IMR-90 (cell line): Measurements from ENCODE around the gene GABBR2. TPM values are rescaled to one million over a fixed set of nuclear protein-coding genes. Genes with fewer than 3 reads are reported as not detected.

Source experiments
- ATAC-seq: fragments of 200-7000 bp; cut with Tn5 transposase; 2 replicates; pipeline ENCODE4 v1.9.1; 2020; ENCODE audit warnings: low read depth, mild to moderate bottlenecking, moderate library complexity
- BruUV-seq: library from RNA; stranded (reverse); fragments of 400-500 nt; replicated peaks from 2 replicates; lab custom pipeline; 2021; lab: Mats Ljungman, UMichigan
- CTCF ChIA-PET: fragments of 300-600 bp; formaldehyde crosslinking; extraction: SDS; loops from one replicate; lab custom pipeline; 2021; ENCODE audit warnings: antibody characterized with exemption; lab: Yijun Ruan, JAX
- POLR2A ChIA-PET: fragments of 300-600 bp; sonication (Branson Sonifier 250); formaldehyde crosslinking; loops from one replicate; lab custom pipeline; 2022; ENCODE audit warnings: antibody characterized with exemption; ENCODE audit not compliant: unreplicated experiment; lab: Charles Lee
- DNase-seq: peaks from one replicate; pipeline ENCODE4 v3.0.0; 2013
- H2AFZ ChIP-seq: replicated peaks from 2 replicates; pipeline ENCODE3; 2013; ENCODE audit warnings: low read length, mild to moderate bottlenecking; ENCODE audit not compliant: poor library complexity
- H2AK5ac ChIP-seq: 2 replicates; pipeline ENCODE4 v1.6.1; 2013; ENCODE audit warnings: low read depth, low read length, inconsistent platforms
- H2AK9ac ChIP-seq: replicated peaks from 2 replicates; pipeline ENCODE3; 2013; ENCODE audit warnings: mild to moderate bottlenecking, low read depth, low read length, moderate library complexity; ENCODE audit not compliant: poor library complexity
- H2BK120ac ChIP-seq: 2 replicates; pipeline ENCODE4 v1.6.1; 2013; ENCODE audit warnings: low read depth, low read length, inconsistent platforms
- H2BK15ac ChIP-seq: 3 replicates; pipeline ENCODE4 v1.6.1; 2013; ENCODE audit warnings: low read depth, low read length, inconsistent platforms
- H2BK20ac ChIP-seq: 2 replicates; pipeline ENCODE4 v1.6.1; 2013; ENCODE audit warnings: low read depth, mild to moderate bottlenecking, inconsistent platforms, low read length, moderate library complexity
- H2BK5ac ChIP-seq: 2 replicates; pipeline ENCODE4 v1.6.1; 2013; ENCODE audit warnings: mild to moderate bottlenecking, low read depth, low read length, inconsistent platforms; ENCODE audit not compliant: poor library complexity, severe bottlenecking
- H3K14ac ChIP-seq: replicated peaks from 2 replicates; pipeline ENCODE4 v1.6.1; 2013; ENCODE audit warnings: low read depth, low read length, inconsistent platforms
- H3K18ac ChIP-seq: 2 replicates; pipeline ENCODE4 v1.6.1; 2013; ENCODE audit warnings: low read depth, low read length, control low read depth
- H3K23ac ChIP-seq: 2 replicates; pipeline ENCODE4 v1.6.1; 2013; ENCODE audit warnings: low read depth, low read length, inconsistent platforms
- H3K27ac ChIP-seq: 2 replicates; pipeline ENCODE4 v1.5.1; 2013; ENCODE audit warnings: mild to moderate bottlenecking, control low read depth, low read length; ENCODE audit not compliant: insufficient read depth
- H3K27me3 ChIP-seq: 2 replicates; pipeline ENCODE4 v1.6.1; 2013; ENCODE audit warnings: low read length; ENCODE audit not compliant: control insufficient read depth, insufficient read depth
- H3K36me3 ChIP-seq: 2 replicates; pipeline ENCODE4 v1.6.1; 2013; ENCODE audit warnings: low read length, mixed read lengths; ENCODE audit not compliant: control insufficient read depth, insufficient read depth
- H3K4ac ChIP-seq: 2 replicates; pipeline ENCODE4 v1.6.1; 2013; ENCODE audit warnings: low read depth, low read length, inconsistent platforms
- H3K4me1 ChIP-seq: 2 replicates; pipeline ENCODE4 v1.6.1; 2013; ENCODE audit warnings: low read length, mixed read lengths; ENCODE audit not compliant: control insufficient read depth, insufficient read depth
- H3K4me2 ChIP-seq: 2 replicates; pipeline ENCODE4 v1.6.1; 2013; ENCODE audit warnings: low read depth, mild to moderate bottlenecking, control low read depth, low read length, moderate library complexity
- H3K4me3 ChIP-seq: 2 replicates; pipeline ENCODE4 v1.5.1; 2013; ENCODE audit warnings: low read depth, mild to moderate bottlenecking, control low read depth, low read length, moderate library complexity; ENCODE audit not compliant: insufficient read depth
- H3K56ac ChIP-seq: 2 replicates; pipeline ENCODE4 v1.6.1; 2013; ENCODE audit warnings: low read length, inconsistent platforms; ENCODE audit not compliant: insufficient read depth; ENCODE audit errors: extremely low read depth
- H3K79me1 ChIP-seq, 2 experiments: 2 replicates each; pipeline ENCODE4 v1.6.1; 2013; ENCODE audit warnings: low read length in 2 of 2, inconsistent platforms in 1 of 2, low read depth in 1 of 2
- H3K9ac ChIP-seq: 2 replicates; pipeline ENCODE4 v1.6.1; 2013; ENCODE audit warnings: low read depth, low read length, control low read depth
- H3K9me1 ChIP-seq: 2 replicates; pipeline ENCODE4 v1.6.1; 2013; ENCODE audit warnings: low read length, inconsistent platforms; ENCODE audit not compliant: insufficient read depth
- H3K9me3 ChIP-seq: 2 replicates; pipeline ENCODE4 v1.6.1; 2013; ENCODE audit warnings: low read length; ENCODE audit not compliant: control insufficient read depth, insufficient read depth
- H4K20me1 ChIP-seq: 2 replicates; pipeline ENCODE4 v1.6.1; 2013; ENCODE audit warnings: low read length, inconsistent platforms; ENCODE audit not compliant: insufficient read depth
- H4K5ac ChIP-seq: 2 replicates; pipeline ENCODE4 v1.6.1; 2013; ENCODE audit warnings: mild to moderate bottlenecking, low read depth, low read length, control low read depth
- H4K8ac ChIP-seq, 2 experiments: 2 replicates each; pipeline ENCODE4 v1.6.1; 2013; ENCODE audit warnings: low read depth in 2 of 2, low read length in 2 of 2, control low read depth in 1 of 2, inconsistent platforms in 1 of 2
- H4K91ac ChIP-seq: 2 replicates; pipeline ENCODE4 v1.6.1; 2013; ENCODE audit warnings: low read depth, low read length, inconsistent platforms; ENCODE audit not compliant: insufficient read depth
- BHLHE40 ChIP-seq: fragments of 150-350 bp; IDR thresholded peaks from 2 replicates; pipeline ENCODE4 v1.6.1; 2016; ENCODE audit warnings: mild to moderate bottlenecking, low read depth, low read length
- CEBPB ChIP-seq: IDR thresholded peaks from 2 replicates; pipeline ENCODE4 v1.6.1; 2012; ENCODE audit warnings: low read depth, low read length, improper control_type of control experiment
- CHD1 ChIP-seq: IDR thresholded peaks from 2 replicates; pipeline ENCODE4 v1.6.1; 2012; ENCODE audit warnings: low read depth, low read length, improper control_type of control experiment
- FOS ChIP-seq: fragments of 150-350 bp; IDR thresholded peaks from 2 replicates; pipeline ENCODE4 v1.6.1; 2016; ENCODE audit warnings: low read depth, low read length
- MAFK ChIP-seq: IDR thresholded peaks from 2 replicates; pipeline ENCODE4 v1.6.1; 2012; ENCODE audit warnings: low read depth, low read length, improper control_type of control experiment
- MAZ ChIP-seq: IDR thresholded peaks from 2 replicates; pipeline ENCODE4 v1.6.1; 2012; ENCODE audit warnings: low read depth, mild to moderate bottlenecking, low read length, improper control_type of control experiment, moderate library complexity, borderline replicate concordance
- MXI1 ChIP-seq: IDR thresholded peaks from 2 replicates; pipeline ENCODE4 v1.6.1; 2012; ENCODE audit warnings: low read depth, mild to moderate bottlenecking, low read length, moderate library complexity, borderline replicate concordance
- NFE2L2 ChIP-seq: fragments of 150-350 bp; IDR thresholded peaks from 2 replicates; pipeline ENCODE4 v1.6.1; 2016; ENCODE audit warnings: low read depth, mild to moderate bottlenecking, low read length
- POLR2A ChIP-seq: IDR thresholded peaks from 2 replicates; pipeline ENCODE4 v1.6.1; 2012; ENCODE audit warnings: mild to moderate bottlenecking, low read depth, low read length
- RAD21 ChIP-seq: IDR thresholded peaks from 2 replicates; pipeline ENCODE4 v1.6.1; 2012; ENCODE audit warnings: low read length, improper control_type of control experiment
- RCOR1 ChIP-seq: IDR thresholded peaks from 2 replicates; pipeline ENCODE4 v1.6.1; 2012; ENCODE audit warnings: mild to moderate bottlenecking, low read length, improper control_type of control experiment; ENCODE audit not compliant: insufficient replicate concordance
- RFX5 ChIP-seq: IDR thresholded peaks from 2 replicates; pipeline ENCODE4 v1.8.0; 2012; ENCODE audit warnings: low read depth, mild to moderate bottlenecking, low read length, moderate library complexity
- SMC3 ChIP-seq: fragments of 150-350 bp; IDR thresholded peaks from 2 replicates; pipeline ENCODE4 v1.6.1; 2016; ENCODE audit warnings: low read depth, mild to moderate bottlenecking, antibody characterized with exemption, low read length, moderate library complexity
- WGBS, 2 experiments: methylation state at CpG; one replicate each; pipeline versions ENCODE4 v1.1.5 to v1.1.7; 2013; ENCODE audit warnings: missing lambda C conversion rate in 2 of 2; ENCODE audit not compliant: insufficient read length in 1 of 2; ENCODE audit errors: extremely low coverage in 2 of 2; 5-methylcytosine and 5-hydroxymethylcytosine counted together
- dilution Hi-C: fragments of 300-500 bp; cut with HindIII; formaldehyde crosslinking; loops from one replicate; pipeline ENCODE4 v1.14.3; 2018; ENCODE audit warnings: low sequenced_read_pairs; ENCODE audit not compliant: unreplicated experiment
- in situ Hi-C: fragments of 300-500 bp; cut with MboI; formaldehyde crosslinking; loops from 3 replicates; pipeline ENCODE4 v1.14.3; 2019; ENCODE audit warnings: low sequenced_read_pairs, inconsistent platforms, mixed read lengths
- intact Hi-C: fragments of 100-400 bp; cut with micrococcal nuclease; formaldehyde crosslinking; loops from 2 replicates; pipeline ENCODE4 v1.10.0; 2022
- polyA plus RNA-seq, 3 experiments: library from polyadenylated mRNA; depleted of rRNA; stranded (reverse); fragments of >200 nt; gene quantifications; 2 replicates each; pipeline ENCODE4 v1.2.3, GENCODE V29; 2012; ENCODE audit warnings: low replicate concordance in 1 of 3
- total RNA-seq: library from RNA; depleted of rRNA; stranded (reverse); fragments of >200 nt; gene quantifications from 2 replicates; pipeline ENCODE4 v1.2.3, GENCODE V29; 2012
- TF ChIP-seq, protein P1 (sequence below): fragments of 150-350 bp; IDR thresholded peaks from 2 replicates; pipeline ENCODE4 v1.6.1; 2016; ENCODE audit warnings: low read depth, mild to moderate bottlenecking, low read length, moderate library complexity, borderline replicate concordance
- TF ChIP-seq, protein P2 (sequence below): fragments of 150-350 bp; IDR thresholded peaks from 2 replicates; pipeline ENCODE4 v1.6.1; 2017; ENCODE audit warnings: mild to moderate bottlenecking, antibody characterized with exemption, low read length, low read depth
- TF ChIP-seq, protein P3 (sequence below): conservative IDR thresholded peaks from 2 replicates; pipeline ENCODE4 v1.5.1; 2012; ENCODE audit warnings: mild to moderate bottlenecking, low read depth, low read length, improper control_type of control experiment

The GABBR2 gene
- total and polyA plus RNA-seq, 2 of the 4 experiments (the other 2 are of a cell fraction): 14.2 to 20.3 TPM

DNA sequence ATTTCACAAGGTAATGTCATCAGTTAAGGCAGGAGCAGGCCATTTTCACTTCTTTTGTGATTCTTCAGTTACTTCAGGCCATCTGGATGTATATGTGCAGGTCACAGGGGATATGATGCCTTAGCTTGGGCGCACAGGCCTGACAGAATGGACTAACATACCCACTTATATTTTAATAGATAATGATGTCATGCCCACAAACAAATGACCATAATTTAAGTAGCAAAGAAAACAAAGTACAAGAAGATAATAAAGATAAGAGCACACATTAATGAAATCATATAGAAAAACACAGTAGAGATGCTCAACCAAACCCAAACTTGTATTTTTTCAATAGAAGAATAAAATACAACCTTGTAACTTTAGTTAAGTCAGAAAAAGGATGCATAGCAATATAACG, 433.6 kb downstream of the GABBR2 start:
- in situ Hi-C loops: no loop called here
- no peak overlapping the region for H3K4ac ChIP-seq
- dilution Hi-C loops: no loop called here
- H2AK9ac ChIP-seq: no peak overlapping the region
- H2AFZ ChIP-seq: no peak overlapping the region
- peaks cover 2% of the 10 kb centered on the region; the same call in 1 of the 2 replicates for H3K4me1 ChIP-seq
- no peaks in the 10 kb centered on the region; the same call in 1 of the 2 replicates for H3K9me1 ChIP-seq
- H3K4me2 ChIP-seq: no peak overlapping the region
- intact Hi-C loops: no loop called here
- no peaks in the 10 kb centered on the region for H3K9me3 ChIP-seq
- DNase-seq: no peak
- no peak for TF ChIP-seq MAFK
- TF ChIP-seq, protein P1, sequence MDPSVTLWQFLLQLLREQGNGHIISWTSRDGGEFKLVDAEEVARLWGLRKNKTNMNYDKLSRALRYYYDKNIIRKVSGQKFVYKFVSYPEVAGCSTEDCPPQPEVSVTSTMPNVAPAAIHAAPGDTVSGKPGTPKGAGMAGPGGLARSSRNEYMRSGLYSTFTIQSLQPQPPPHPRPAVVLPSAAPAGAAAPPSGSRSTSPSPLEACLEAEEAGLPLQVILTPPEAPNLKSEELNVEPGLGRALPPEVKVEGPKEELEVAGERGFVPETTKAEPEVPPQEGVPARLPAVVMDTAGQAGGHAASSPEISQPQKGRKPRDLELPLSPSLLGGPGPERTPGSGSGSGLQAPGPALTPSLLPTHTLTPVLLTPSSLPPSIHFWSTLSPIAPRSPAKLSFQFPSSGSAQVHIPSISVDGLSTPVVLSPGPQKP: no peak
- TF ChIP-seq RCOR1: no peak
- no peak for TF ChIP-seq RFX5
- TF ChIP-seq, protein P2, sequence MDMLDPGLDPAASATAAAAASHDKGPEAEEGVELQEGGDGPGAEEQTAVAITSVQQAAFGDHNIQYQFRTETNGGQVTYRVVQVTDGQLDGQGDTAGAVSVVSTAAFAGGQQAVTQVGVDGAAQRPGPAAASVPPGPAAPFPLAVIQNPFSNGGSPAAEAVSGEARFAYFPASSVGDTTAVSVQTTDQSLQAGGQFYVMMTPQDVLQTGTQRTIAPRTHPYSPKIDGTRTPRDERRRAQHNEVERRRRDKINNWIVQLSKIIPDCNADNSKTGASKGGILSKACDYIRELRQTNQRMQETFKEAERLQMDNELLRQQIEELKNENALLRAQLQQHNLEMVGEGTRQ: no peak
- TF ChIP-seq, protein P3, sequence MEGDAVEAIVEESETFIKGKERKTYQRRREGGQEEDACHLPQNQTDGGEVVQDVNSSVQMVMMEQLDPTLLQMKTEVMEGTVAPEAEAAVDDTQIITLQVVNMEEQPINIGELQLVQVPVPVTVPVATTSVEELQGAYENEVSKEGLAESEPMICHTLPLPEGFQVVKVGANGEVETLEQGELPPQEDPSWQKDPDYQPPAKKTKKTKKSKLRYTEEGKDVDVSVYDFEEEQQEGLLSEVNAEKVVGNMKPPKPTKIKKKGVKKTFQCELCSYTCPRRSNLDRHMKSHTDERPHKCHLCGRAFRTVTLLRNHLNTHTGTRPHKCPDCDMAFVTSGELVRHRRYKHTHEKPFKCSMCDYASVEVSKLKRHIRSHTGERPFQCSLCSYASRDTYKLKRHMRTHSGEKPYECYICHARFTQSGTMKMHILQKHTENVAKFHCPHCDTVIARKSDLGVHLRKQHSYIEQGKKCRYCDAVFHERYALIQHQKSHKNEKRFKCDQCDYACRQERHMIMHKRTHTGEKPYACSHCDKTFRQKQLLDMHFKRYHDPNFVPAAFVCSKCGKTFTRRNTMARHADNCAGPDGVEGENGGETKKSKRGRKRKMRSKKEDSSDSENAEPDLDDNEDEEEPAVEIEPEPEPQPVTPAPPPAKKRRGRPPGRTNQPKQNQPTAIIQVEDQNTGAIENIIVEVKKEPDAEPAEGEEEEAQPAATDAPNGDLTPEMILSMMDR: no peak
- TF ChIP-seq SMC3: no peak
- TF ChIP-seq RAD21: no peak
- TF ChIP-seq MXI1: no peak
- no peak for TF ChIP-seq NFE2L2
- TF ChIP-seq BHLHE40: no peak
- TF ChIP-seq FOS: no peak
- no peak for TF ChIP-seq CHD1
- no peak for TF ChIP-seq POLR2A
- TF ChIP-seq CEBPB: no peak
- TF ChIP-seq MAZ: no peak
- CTCF ChIA-PET: no interaction called here
- no peak overlapping the region for H3K18ac ChIP-seq
- no peaks in the 10 kb centered on the region for H3K36me3 ChIP-seq
- H2BK20ac ChIP-seq: no peak overlapping the region
- WGBS, 2 experiments: no CpG with 5 or more reads among the region's 2 CpGs
- no peak overlapping the region for H2BK120ac ChIP-seq
- peaks cover 25% of the 10 kb centered on the region for H3K27me3 ChIP-seq
- no peak overlapping the region for H3K56ac ChIP-seq
- H4K5ac ChIP-seq: no peak overlapping the region
- H2BK5ac ChIP-seq: no peak overlapping the region
- no peak overlapping the region for H4K91ac ChIP-seq
- H3K4me3 ChIP-seq: no peak overlapping the region
- ATAC-seq: no peak
- no peak overlapping the region for H3K14ac ChIP-seq
- no TSS peak for BruUV-seq
- no peak overlapping the region for H4K8ac ChIP-seq
- POLR2A ChIA-PET: no interaction called here
- H3K79me1 ChIP-seq: no peaks in the 10 kb centered on the region
- H2AK5ac ChIP-seq: no peak overlapping the region
- no peak overlapping the region for H3K9ac ChIP-seq
- H3K23ac ChIP-seq: no peak overlapping the region
- no peaks in the 10 kb centered on the region for H4K20me1 ChIP-seq
- no peak overlapping the region for H3K27ac ChIP-seq
- H2BK15ac ChIP-seq: no peak overlapping the region
